SKM-1 treated with dmso at 0.1 percent for 144 hours (cell line): Measurements from ENCODE around the gene DACH1.
A peak's percentile ranks its signal among the peaks of the same experiment; 100 is the strongest.
"Not testable (repeated sequence)": the region's sequence is repeated elsewhere in the genome, so short reads cannot be mapped to it uniquely, and the experiment has no call there.

ENCODE experiments used
- DNase-seq: peaks from one replicate; lab custom pipeline; 2025; ENCODE audit not compliant: unreplicated experiment; lab: John Stamatoyannopoulos, UW

The DACH1 gene

DNA sequence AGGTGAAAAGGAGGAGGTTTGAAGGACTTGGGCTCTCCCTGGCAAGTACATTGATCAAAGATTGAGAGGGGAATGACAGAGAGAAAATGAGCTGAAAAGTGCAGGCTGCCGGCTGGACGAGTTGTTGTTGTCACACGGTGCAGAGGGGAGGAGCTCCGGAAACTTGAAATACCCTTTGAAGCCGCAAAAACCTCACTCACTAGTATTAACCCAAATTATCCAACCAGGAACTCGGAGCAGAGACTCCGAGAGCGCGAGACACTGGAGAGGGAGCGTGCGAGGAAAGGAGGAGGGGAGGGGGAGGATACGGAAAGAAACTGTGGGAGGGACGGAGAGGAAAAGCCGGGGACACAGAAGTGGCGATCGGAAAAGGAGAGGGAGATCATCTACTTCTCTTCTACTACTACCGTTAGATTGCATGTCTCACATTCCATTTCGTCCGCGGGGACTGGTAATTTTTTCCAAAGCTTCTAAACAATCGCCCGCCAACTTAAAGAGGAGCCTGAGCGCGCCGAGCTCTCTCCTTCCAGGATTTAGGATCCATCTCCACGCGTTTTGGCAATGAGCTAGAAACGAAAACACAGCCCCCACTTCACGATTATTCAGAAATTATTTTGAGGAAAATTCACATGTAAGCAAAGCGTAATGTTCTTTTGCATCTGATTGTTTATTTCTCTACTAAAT lies at the start of gene DACH1:
DACH1 (minus strand) TSS at position 74 of the 684 bp plus-strand sequence.
- peak; percentile 63 for DNase-seq

DNA sequence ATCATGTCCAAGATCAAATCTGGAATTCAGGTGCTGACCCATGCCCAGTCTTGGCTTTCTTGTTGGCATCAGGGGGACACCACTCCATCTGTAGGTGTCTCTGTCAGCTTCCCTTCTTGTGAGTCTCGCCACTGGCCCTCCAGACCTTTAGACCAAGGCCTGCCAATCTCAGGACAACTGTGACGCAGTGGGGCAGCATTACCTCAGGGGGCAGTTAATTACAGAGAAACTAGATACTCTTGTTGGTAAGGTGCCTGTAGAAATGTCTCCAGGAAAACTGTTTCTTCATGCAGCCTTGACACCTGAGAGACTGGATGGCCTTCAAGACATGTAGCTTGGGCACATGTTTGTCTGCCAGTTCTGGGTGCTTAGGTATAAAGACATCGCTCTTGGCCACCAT lies 46.7 kb upstream of the DACH1 start:
- no peak for DNase-seq

DNA sequence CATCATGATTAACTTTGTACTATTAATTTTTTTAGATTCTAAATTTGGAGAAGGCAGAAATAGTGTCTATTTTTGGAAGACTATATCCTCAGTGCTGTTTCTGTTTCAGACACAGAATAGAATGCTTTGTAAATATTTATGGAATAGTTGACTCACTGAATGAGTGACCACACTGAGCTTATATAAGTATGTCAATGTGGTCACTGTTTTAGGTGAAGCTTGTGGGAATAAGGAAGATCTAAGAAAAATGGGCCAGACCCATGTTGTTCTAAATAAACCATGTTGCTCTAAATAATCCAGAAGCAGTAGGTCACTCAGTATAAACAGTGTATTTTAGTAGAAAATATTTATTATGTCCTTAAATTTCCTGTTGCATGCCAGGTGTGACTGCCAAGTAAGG lies 45.5 kb upstream of the DACH1 start:
- no peak for DNase-seq

DNA sequence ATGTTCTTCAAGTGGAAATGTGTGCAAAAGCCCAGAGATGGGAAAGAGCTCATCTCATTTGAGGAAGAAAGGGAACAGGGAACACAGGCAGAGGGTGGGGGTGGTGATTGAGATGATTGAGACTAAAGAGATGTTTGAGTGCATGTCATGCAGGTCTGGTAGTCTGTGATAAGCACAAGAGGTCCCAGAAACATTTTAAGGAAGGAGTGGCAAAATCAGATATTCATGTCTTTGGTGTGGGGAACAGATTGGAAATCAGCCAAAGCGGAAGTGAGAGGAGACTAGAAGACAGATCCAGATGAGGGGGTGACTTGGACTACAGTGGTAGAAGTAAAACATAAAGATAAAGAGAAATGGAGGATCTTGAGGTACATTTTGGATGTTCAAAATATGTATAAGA lies 39.4 kb upstream of the DACH1 start:
- DNase-seq: no peak

DNA sequence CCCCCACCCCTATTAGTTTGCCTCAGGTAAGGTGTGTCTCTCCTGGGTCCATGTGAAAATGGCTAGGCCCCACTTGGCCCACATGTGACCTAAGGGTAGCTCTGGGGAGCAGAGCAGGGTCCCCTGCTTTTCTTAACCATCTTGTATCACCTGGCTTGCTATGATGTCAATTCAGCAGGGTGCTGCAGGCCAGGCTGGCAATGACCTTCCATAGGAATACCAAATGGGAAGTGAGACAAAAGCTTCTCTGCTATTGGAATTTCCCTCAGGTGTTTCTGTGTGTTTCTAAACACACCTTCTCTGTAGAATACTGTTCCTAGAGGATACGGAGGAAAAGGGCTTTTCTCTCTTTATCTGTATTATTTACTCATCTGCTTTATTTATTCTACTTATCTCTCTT lies 35.7 kb upstream of the DACH1 start:
- no peak for DNase-seq

DNA sequence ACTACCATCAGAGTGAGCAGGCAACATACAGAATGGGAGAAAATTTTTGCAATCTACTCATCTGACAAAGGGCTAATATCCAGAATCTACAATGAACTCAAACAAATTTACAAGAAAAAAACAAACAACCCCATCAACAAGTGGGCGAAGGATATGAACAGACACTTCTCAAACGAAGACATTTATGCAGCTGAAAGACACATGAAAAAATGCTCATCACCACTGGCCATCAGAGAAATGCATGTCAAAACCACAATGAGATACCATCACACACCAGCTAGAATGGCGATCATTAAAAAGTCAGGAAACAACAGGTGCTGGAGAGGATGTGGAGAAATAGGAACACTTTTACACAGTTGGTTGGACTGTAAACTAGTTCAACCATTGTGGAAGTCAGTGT lies 26.5 kb upstream of the DACH1 start:
- not testable (repeated sequence) for DNase-seq

DNA sequence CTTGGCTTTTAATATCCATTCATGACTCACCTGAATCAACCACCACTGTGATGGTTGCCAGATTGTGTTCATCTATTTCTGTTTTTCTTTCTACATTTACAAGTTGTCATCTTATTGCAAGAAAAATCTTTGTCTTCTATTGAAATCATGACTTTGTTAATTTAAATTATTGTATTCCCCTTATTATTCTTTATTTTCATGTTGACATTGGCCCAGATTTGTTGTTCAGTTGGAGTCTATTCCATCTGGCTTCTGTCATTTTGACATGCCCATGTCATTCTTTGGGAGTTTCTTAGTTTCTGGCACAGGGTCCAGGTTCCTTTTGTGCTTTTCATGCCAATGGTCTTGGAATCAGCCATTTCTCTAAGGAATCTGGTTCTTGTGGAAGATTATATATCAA lies 19.9 kb upstream of the DACH1 start:
- DNase-seq: no peak

DNA sequence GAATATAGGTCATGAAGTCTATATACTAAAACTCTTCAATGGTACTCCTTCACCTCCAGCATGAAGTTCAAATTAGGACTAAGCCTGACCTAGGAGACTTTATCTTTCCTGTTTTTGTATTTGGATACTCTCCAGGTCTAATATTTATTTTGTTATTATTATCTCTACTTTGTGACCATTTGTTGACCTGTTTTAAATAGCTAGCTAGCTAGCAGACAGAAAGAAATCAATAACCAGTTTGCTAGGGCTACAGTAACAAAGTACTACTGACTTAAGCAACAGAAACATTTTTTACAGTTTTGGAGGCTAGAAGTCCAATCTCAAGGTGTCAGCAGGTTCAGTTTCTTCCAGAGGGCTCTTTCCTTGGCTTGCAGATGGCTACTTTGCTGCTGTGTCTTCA lies 15.1 kb upstream of the DACH1 start:
- DNase-seq: no peak

DNA sequence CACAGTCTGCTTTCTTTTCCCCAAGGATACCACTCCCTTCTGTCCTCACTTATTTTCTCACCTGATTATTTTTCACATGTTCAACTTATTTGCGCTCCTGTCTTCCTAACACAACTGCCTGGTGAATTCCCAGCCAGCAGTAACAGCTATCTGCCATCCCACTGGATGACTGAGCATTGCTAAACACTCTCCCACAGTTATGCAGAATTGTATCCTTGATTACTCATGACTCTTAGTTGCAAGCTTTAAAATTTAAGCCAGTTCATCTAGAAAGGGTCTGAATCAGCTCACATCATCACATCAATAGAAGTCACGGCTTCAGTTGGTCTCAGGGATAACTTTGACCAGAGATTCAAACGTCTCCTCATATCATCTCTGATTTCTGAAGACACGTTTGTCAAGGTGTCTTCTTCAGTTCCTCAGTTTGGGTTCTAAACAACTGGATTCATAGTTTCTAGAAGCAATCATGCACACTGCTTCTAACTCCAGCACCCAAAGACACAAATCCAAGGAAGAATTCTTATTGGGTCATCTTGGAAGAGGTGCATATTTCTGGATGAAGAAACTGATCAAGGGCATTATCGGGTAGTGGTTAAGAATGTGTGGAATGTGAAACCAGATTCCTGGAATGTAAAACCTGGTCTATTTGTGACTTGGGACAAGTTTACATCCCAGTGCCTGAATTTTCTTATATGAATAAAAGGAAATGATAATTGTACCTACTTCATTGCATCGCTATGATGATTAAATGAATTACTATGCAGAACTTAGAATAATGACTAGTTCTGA lies 13.9 kb upstream of the DACH1 start:
- DNase-seq: no peak

DNA sequence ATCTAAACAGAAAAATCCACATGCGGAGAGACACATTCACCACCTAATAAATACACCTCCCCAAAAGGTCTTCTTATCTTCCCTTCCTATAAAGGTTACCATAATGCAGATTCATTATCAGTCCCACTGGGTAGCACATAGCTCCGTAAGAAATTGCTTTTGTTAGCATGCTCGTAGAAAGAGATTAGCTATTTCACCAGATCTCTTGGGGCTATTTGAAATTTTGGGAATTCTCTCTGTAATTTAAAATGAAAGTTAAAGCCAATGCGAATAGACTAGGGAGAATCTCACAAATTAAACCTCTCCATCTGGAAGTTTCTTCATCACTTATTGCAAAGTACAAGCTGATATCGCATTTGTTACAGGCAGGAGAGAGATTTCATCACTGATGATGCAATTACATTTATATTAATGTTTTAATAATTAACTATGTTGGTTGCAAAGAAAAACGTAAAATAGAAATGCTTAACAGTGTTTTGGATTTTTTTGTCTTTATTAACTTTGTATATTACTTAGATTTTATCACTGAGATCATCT lies 12.9 kb upstream of the DACH1 start:
- no peak for DNase-seq

DNA sequence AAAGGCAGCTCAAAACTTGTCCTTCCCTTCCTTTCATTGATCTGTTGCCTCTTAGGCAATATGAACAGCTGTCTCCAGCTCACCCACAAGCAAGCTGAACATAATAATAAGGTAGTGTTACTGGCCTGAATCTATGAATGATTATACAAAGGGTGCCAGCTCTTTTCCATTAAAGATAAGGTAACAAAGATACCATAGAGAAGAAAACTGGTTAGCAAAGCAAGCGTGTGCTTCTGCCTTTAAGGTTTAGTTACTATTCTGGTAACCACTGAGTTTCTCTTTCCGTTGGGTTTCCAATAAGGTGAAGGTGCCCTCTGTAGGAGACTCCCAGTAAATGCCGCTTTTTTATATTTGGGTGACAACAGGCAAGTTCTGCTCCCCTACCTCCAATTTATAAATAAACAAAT lies 12.1 kb upstream of the DACH1 start:
- peak; percentile 53 for DNase-seq

DNA sequence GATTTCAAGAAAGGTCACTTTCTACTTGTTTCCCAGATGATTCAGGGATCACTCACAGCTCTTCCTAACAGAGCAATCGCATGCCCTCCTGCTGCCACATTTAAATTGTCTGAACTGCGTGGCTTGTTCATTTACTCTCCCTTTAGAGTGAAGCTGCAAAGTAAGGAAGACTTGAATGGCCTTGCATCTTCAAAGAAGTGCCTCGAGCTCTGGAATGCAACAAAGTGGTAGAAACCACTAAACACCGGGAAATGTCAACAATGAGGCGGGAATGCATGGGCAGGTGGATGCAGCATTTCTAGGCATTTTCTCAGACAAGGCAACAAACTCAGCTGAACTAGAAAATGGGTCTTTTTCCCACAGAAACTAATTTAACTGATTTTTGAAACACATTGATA lies 10.3 kb upstream of the DACH1 start:
- no peak for DNase-seq

DNA sequence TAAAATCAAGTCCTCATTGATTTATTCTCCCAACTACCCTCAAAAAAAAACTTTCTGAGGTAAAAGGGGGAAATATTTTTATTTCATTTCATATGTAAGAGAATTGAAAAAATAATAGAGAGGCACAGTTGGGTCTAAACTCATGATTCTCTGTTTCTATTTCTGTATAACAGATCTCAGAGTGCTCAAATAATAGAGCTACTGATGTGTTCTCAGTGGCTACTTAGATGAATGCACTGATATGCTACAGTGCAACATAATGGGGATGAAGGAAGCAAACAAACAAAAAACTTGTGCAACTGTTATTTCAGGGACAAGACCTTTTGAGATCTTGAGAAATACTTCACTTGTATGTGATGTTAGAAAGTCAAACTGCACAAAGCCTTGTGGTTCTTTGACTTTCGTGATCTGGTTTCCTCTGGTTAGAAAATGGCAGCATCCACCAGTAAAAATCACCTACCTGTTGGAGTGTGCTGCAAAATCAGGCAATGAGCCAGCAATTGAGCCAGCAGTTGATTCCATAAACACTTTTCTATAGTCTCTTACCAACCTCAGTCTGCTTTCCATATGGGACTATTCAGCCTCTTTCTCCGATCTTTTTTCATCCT lies 9.7 kb upstream of the DACH1 start:
- DNase-seq: no peak

DNA sequence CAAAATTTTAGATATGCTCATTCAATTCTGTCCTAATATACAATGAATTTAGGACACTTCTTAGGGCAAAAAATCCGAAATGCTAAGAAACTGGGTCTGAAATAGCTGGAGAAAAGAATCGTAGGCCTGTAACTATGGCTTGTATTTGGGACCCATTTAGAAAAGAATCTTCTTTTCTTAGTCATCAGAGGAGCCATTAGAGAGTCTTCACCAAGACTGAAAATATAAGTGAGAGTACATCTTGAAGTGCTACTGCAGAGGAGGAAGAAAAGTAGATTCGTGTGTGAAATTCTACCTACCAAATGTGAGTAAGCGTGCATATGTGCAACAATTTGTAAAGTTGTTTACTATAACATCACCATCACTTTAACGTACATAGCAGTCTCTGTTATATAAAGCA lies 8.8 kb upstream of the DACH1 start:
- no peak for DNase-seq

DNA sequence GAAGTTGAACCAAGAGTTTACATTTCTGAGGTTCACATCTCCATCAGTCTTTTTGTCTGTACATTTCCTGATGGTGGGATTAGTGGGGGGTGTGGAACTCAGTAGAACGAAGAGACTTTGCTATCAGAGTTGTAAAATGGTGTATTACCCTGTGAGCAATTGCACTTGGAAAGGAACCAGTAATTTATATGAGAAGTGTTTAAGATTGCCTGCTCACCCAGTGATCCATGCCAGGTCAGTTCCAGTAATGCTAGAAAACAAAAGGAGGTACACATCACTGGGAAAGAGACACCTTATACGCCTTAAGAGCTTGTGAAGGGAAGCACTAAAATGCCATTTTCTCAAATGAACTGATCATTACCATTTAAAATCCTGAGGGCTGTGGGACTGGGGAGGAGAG lies 7.5 kb upstream of the DACH1 start:
- DNase-seq: no peak

DNA sequence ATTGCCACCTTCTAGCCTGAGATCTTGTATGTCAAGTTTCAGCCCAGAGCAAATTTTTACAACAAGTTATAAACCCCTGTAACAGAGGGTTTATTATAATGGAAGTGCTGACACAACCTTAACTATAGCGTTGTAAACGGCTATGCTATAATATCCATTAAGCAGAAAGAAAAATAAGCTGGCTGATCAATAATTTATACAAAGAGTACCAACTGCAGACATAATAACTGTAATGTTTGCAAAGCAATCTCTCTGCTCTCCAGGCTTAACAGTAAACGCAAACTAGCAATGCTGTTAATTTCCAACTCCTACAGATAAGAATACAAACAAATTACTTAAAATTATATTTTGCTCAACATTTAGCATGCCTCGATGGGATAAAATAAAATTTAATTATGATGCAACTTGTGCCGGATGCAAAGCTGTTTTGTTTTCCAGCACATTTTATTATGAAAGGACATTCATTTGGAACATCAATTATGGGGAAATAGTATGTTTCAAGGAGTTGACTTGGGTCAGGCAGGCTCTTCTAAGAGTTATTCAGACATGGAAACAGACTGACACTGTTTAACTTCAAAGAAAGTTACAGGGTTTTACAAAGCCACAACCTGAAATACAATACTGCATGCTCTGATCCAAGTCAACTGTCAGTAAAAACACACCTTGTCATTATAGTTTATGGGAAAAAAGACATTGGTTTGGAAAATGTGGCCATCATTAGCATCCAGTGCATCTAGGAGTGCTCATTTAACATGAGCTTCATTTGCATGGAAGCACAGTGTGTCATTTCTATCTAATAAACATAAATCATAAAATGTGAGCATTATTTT lies 6.6 kb upstream of the DACH1 start:
- no peak for DNase-seq

DNA sequence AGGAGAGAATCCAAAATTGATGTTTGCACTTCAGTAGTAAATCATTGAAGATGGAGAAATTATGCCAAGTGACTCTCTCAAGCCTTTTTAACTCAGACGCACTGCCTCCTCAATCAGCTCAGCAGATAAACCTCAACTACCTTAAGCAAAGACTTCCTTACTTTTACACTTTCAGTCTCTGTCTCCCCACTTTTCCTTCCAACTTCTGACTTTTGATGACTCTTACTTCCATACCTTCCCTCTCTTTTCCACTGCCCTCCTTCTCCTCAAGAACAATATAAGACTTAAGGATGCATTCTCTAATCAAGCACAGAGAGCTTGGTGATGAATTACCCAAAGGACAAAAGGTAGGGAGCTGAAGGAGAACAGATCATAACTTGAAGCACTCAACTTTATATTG lies 4.8 kb upstream of the DACH1 start:
- DNase-seq: no peak

DNA sequence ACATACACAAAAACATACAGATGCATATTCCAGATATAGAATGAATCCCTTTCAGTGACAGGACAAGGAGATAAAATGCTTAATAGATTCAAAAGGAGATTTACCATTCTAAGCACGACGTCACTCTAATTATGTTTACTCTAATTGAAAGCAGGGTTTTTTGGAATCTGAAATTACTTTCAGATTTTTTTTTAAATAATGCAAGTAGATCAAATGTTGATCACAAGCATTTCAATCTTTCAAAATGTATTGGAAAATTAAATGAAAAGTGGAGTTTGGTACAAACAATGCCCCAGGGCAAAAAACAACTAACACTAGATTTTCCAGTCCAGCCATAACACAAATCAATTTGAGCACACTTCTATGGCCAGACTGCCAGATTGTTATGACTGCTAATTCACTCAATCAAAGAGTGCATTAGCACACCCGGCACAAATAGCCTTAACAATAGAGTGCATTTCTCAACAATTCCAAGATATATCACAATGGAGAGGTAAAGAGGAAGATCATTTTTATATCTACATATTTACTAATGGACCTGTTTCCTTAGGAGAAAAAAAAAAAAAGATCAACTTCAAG lies 4.3 kb upstream of the DACH1 start:
- no peak for DNase-seq

DNA sequence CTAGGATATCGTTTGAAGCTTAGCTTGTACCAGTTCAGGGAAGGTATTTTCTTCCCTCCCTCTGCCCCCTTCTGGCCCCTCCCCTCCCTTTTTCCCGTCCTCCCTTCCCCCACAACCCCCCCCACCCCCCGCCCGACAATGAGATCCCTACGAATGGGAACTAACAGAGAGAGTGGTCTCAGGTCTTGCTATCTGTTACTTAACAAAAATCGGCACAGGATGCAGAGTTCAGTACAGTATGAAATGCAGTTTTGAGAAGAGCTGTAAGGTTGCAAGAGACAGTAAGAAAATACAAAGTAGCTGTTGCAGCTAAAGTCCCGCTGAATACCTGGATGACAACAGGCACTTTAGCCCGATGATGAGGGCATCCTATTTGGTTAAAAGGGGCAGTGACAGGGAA lies 3.1 kb upstream of the DACH1 start:
- DNase-seq: no peak

DNA sequence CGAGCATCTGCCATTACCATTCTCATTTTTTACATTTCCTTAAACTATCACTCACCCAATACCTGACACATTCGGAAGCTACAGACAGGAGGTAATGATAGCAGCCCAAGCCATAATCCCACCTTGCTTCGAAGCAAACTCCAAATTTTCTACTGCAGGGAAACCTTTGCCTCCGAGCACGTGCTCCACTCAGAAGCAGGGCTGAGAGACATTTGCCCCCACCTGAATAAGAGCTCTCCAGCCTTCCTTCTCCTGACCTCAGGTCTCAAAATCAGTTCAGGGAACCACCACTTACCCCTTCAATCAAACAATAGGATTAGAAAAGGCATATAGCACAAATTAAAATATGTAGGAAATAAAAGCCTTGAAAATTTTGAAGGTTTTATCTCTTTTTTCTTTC lies 2.3 kb upstream of the DACH1 start:
- DNase-seq: no peak
